CD14-positive monocyte (primary cell): ENCODE data around the gene CEP20. TPM values are rescaled to one million over a fixed set of nuclear protein-coding genes. Genes with fewer than 3 reads are reported as not detected.

Experiments
- DNase-seq, 3 donors: peaks; one replicate each; pipeline ENCODE4 v3.0.0-alpha.2; 2011 to 2022
- H2AFZ ChIP-seq: 2 replicates; pipeline ENCODE4 v1.6.0; 2012; ENCODE audit warnings: mild to moderate bottlenecking, low read depth, low read length, inconsistent platforms; ENCODE audit not compliant: insufficient read depth, poor library complexity, severe bottlenecking
- H3K27ac ChIP-seq, 2 donors: 1 replicate in 1 of 2; 2 replicates in 1 of 2; pipeline ENCODE4 v1.5.1; 2012 to 2013; ENCODE audit warnings: low read length in 2 of 2, control low read depth in 1 of 2, inconsistent platforms in 1 of 2, low read depth in 1 of 2, mild to moderate bottlenecking in 1 of 2
- H3K27me3 ChIP-seq, 2 donors: one replicate each; pipeline versions ENCODE4 v1.6.0 to v1.6.1; 2011 to 2013; ENCODE audit warnings: low read length in 2 of 2; ENCODE audit not compliant: control insufficient read depth in 2 of 2, insufficient read depth in 2 of 2
- H3K36me3 ChIP-seq, 2 donors: replicated peaks in 1 of 2; 1 replicate in 1 of 2; 2 replicates in 1 of 2; pipeline versions ENCODE4 v1.5.1 to v1.6.1; 2012 to 2013; ENCODE audit warnings: low read length in 2 of 2, control low read depth in 1 of 2, inconsistent platforms in 1 of 2, mild to moderate bottlenecking in 1 of 2; ENCODE audit not compliant: insufficient read depth in 2 of 2, control insufficient read depth in 1 of 2
- H3K4me1 ChIP-seq, 2 donors: 1 replicate in 1 of 2; 2 replicates in 1 of 2; pipeline versions ENCODE4 v1.5.1 to v1.6.1; 2012 to 2013; ENCODE audit warnings: low read length in 2 of 2, control low read depth in 1 of 2, inconsistent platforms in 1 of 2, mild to moderate bottlenecking in 1 of 2, moderate library complexity in 1 of 2; ENCODE audit not compliant: insufficient read depth in 2 of 2, control insufficient read depth in 1 of 2
- H3K4me2 ChIP-seq: replicated peaks from 2 replicates; pipeline ENCODE3; 2012; ENCODE audit warnings: low read length, moderate library complexity, mild to moderate bottlenecking; ENCODE audit not compliant: poor library complexity, severe bottlenecking; ENCODE audit errors: extremely low read depth
- H3K4me3 ChIP-seq, 3 experiments: fragments of 200-600 bp in 1 of 3; sonication (generic) in 1 of 3; replicated peaks in 1 of 3; 1 replicate in 2 of 3; 2 replicates in 1 of 3; pipeline ENCODE4 v1.5.1; 2011 to 2013; ENCODE audit warnings: low read length in 3 of 3, mild to moderate bottlenecking in 3 of 3, control low read depth in 2 of 3, low read depth in 2 of 3, inconsistent platforms in 1 of 3, moderate library complexity in 1 of 3
- H3K79me2 ChIP-seq: 2 replicates; pipeline ENCODE4 v1.6.0; 2012; ENCODE audit warnings: mild to moderate bottlenecking, control low read depth, inconsistent platforms, low read length, moderate library complexity; ENCODE audit not compliant: insufficient read depth
- H3K9ac ChIP-seq: 2 replicates; pipeline ENCODE4 v1.6.0; 2017; ENCODE audit warnings: low read length, mild to moderate bottlenecking; ENCODE audit not compliant: insufficient read depth, poor library complexity, severe bottlenecking
- H3K9me3 ChIP-seq, 2 donors: replicated peaks in 1 of 2; 1 replicate in 1 of 2; 2 replicates in 1 of 2; pipeline versions ENCODE4 v1.5.1 to v1.6.1; 2012 to 2013; ENCODE audit warnings: low read length in 2 of 2, control low read depth in 1 of 2; ENCODE audit not compliant: control insufficient read depth in 1 of 2, insufficient read depth in 1 of 2
- H4K20me1 ChIP-seq: 2 replicates; pipeline ENCODE4 v1.6.0; 2012; ENCODE audit warnings: mild to moderate bottlenecking, low read length, control low read depth, moderate library complexity; ENCODE audit not compliant: insufficient read depth
- H3K27ac Mint-ChIP-seq, 7 donors: one replicate each; pipeline ENCODE4 v1.8.0; 2020; ENCODE audit warnings: mild to moderate bottlenecking in 7 of 7, mixed read lengths in 7 of 7, moderate library complexity in 6 of 7, inconsistent platforms in 2 of 7
- H3K27me3 Mint-ChIP-seq, 3 donors: one replicate each; pipeline ENCODE4 v1.8.0; 2021 to 2022; ENCODE audit warnings: low read depth in 3 of 3, mild to moderate bottlenecking in 3 of 3, mixed read lengths in 3 of 3, moderate library complexity in 3 of 3, inconsistent platforms in 1 of 3
- H3K36me3 Mint-ChIP-seq, 2 donors: one replicate each; pipeline ENCODE4 v1.8.0; 2020; ENCODE audit warnings: mixed read lengths in 2 of 2, inconsistent platforms in 1 of 2, mild to moderate bottlenecking in 1 of 2
- H3K4me1 Mint-ChIP-seq: one replicate; pipeline ENCODE4 v1.8.0; 2020; ENCODE audit warnings: mild to moderate bottlenecking, mixed read lengths
- H3K4me3 Mint-ChIP-seq, 2 donors: one replicate each; pipeline ENCODE4 v1.8.0; 2020; ENCODE audit warnings: mild to moderate bottlenecking in 2 of 2, mixed read lengths in 2 of 2, moderate library complexity in 1 of 2
- H3K9me3 Mint-ChIP-seq, 7 donors: one replicate each; pipeline ENCODE4 v1.8.0; 2020 to 2022; ENCODE audit warnings: mixed read lengths in 7 of 7, mild to moderate bottlenecking in 6 of 7, moderate library complexity in 6 of 7, inconsistent platforms in 2 of 7
- CTCF ChIP-seq: fragments of 200-600 bp; IDR thresholded peaks from one replicate; pipeline ENCODE4 v1.8.0; 2022; ENCODE audit warnings: antibody characterized with exemption, mild to moderate bottlenecking
- WGBS: methylation state at CpG from one replicate; pipeline ENCODE4 v1.1.5; 2013; ENCODE audit warnings: missing lambda C conversion rate; ENCODE audit not compliant: insufficient coverage; 5-methylcytosine and 5-hydroxymethylcytosine counted together
- intact Hi-C, 2 donors: fragments of 100-400 bp; cut with micrococcal nuclease; formaldehyde crosslinking; loops; one replicate each; pipeline versions ENCODE4 v1.15.0 to v1.15.1; 2023
- polyA plus RNA-seq, 3 donors: library from polyadenylated mRNA; depleted of rRNA in 1 of 3; unstranded in 2 of 3; stranded (reverse) in 1 of 3; fragments of 300-500 nt in 2 of 3; fragments of >200 nt in 1 of 3; fragmentation: Illumina TruSeq in 2 of 3; gene quantifications; 1 replicate in 2 of 3; 2 replicates in 1 of 3; pipeline ENCODE4 v1.2.3, GENCODE V29; 2012 to 2021

Gene CEP20
- polyA plus RNA-seq, 3 donors, result 11.6 to 27.3 (median 24.7) TPM

- H4K20me1 ChIP-seq, result no peaks in the 10 kb centered on the region
- H3K9me3 Mint-ChIP-seq, result no peaks in the 10 kb centered on the region
These were observed 22.7 kb downstream of the CEP20 start for GRCh38 chr16:15865742-15866141.

GRCh38 chr16:15864939-15865338 lies 23.5 kb downstream of the CEP20 start:
- no peak for TF ChIP-seq CTCF
- Histone ChIP-seq H3K9ac (no peak overlapping the region), H3K36me3 (peaks cover 35 to 49% of the 10 kb centered on the region in 2 donors), H3K27ac (no peak overlapping the region), H3K79me2 (no peaks in the 10 kb centered on the region), H3K9me3 (no peaks in the 10 kb centered on the region), H3K4me2 (no peak overlapping the region), H2AFZ (no peak overlapping the region), H3K4me3 (no peak overlapping the region), H3K4me1 (no peaks in the 10 kb centered on the region), H3K27me3 (no peaks in the 10 kb centered on the region), H4K20me1 (no peaks in the 10 kb centered on the region)
- Mint-ChIP-seq H3K9me3 (no peaks in the 10 kb centered on the region), H3K4me3 (no peak overlapping the region), H3K27me3 (peaks cover 0 to 4% (median 2%) of the 10 kb centered on the region in 3 donors), H3K4me1 (no peaks in the 10 kb centered on the region), H3K27ac (no peak overlapping the region), H3K36me3 (peaks cover 33 to 48% of the 10 kb centered on the region in 2 donors)
- intact Hi-C loops, result no loop called here
- DNase-seq, result no peak
- WGBS, result 95% methylated on average over 5 of the region's 5 CpGs

More at GRCh38 chr16:15865742-15866141, 22.7 kb downstream of the CEP20 start:
- Histone ChIP-seq H3K4me2 (no peak overlapping the region), H3K4me1 (no peaks in the 10 kb centered on the region), H3K27ac (no peak overlapping the region), H3K9me3 (no peaks in the 10 kb centered on the region), H3K36me3 (peaks cover 43 to 57% of the 10 kb centered on the region in 2 donors), H2AFZ (no peak overlapping the region), H3K4me3 (no peak overlapping the region), H3K79me2 (peaks cover 3% of the 10 kb centered on the region), H3K9ac (no peak overlapping the region), H3K27me3 (no peaks in the 10 kb centered on the region)
- no peak overlapping the region for H3K4me3 Mint-ChIP-seq
- 100% methylated on average over 1 of the region's 7 CpGs for WGBS
- H3K27me3 Mint-ChIP-seq, result peaks cover 0 to 2% (median under 1%) of the 10 kb centered on the region in 3 donors
- intact Hi-C loops, result no loop called here
- H3K27ac Mint-ChIP-seq, result no peak overlapping the region
- no peak for DNase-seq
- H3K36me3 Mint-ChIP-seq, result peaks cover 41 to 54% of the 10 kb centered on the region in 2 donors
- no peaks in the 10 kb centered on the region for H3K4me1 Mint-ChIP-seq
- no peak for TF ChIP-seq CTCF
